Measurements from ENCODE around the gene KLHL34. TPM values are rescaled to one million over a fixed set of nuclear protein-coding genes. Genes with fewer than 3 reads are reported as not detected.
A peak's percentile ranks its signal among the peaks of the same experiment; 100 is the strongest.

The KLHL34 gene
- polyA plus RNA-seq, 1 donor: 0.46 TPM

DNA sequence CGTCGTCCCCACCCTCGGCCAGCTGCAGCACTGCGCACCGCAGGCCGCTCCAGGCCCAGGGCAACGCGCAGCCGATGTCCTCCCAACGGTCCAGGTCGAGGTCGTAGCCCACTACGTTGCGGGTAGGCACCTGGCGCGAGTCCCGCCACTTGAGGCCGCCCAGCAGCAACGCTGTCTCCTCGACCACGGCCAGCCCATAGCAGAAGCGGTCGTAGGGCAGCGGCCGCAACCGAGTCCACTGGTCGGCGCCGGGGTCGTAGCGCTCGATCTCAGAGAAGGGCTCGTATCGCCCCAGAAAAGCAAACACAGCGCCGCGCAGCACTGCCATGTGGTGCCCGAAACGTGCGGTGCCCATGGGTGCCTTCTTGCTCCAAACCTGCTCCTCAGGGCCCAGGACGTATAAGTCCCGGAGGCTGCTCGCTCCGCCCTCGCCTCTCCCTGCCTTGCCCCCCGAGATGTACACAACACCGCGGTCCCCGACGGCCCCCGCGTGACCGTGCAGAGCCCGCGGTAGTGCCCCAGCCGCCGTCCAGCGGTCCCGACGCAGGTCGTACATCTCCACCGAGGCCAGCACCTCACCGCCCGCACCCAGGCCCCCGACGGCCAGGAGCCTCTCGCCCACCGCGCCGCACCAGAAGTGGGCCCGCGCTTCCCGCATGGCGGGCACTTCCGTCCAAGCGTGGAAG lies 2.1 kb downstream of the KLHL34 start:
- DNase-seq (ENCODE audit: low read depth): no peak

DNA sequence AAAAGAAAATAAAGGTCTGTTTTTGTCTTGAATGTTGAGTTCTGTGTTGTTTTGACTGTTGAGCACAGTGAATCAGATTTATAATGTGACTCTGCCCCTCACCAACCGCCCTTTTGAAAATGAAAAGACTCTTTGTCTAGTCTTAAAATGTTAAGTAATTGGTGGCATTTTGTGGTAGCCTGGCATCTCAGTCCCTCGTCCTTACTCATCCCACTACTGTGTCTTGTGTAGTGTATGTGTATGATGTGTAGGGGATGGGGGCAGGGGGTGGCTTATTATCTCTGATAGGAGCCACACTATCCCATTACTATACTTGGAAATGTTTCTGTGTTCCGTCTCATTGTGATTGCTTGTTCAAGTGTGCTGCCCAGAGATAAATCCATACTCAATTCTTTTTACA lies 12.2 kb downstream of the KLHL34 start:
- no peak for DNase-seq (ENCODE audit: low read depth)

DNA sequence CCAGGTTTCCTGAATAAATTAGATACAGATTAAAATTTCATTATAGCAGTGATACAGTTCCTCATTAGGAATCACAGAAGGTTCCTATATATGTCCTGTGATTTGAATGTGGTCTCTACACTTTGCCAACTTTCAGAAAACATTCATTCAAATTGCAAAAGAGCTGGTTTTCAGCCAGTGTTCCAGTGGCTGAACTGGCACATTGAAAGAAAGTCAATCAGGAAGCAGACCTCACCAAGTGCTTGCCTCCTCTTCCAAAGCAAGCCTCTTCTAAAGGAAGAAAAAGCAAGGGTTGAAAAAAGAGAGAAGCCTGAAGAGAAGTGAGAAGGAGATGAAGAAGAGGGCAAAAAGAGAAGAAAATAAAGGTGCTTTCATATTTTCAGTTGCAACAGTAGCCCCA lies 12.7 kb downstream of the KLHL34 start:
- no peak for DNase-seq (ENCODE audit: low read depth)

DNA sequence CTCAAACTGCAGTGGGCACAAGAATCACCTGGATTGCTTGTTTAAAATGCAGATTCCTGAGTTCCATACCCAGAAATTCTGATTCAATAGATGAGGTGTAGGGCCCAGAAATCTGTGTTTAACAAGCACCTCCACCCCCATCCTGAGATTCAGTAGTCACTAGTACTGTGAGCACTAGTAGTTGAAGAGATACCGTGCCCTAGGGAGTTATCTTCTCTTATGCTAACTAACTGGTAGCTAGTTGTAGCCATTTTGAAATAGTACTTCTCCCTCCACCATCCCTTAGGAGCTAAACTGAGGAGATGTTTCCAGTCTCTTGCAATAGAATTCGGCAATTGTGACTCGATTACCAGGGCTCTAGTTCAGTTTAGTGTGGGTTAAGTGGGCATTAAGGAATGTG lies 18.4 kb downstream of the KLHL34 start:
- DNase-seq (ENCODE audit: low read depth): no peak

DNA sequence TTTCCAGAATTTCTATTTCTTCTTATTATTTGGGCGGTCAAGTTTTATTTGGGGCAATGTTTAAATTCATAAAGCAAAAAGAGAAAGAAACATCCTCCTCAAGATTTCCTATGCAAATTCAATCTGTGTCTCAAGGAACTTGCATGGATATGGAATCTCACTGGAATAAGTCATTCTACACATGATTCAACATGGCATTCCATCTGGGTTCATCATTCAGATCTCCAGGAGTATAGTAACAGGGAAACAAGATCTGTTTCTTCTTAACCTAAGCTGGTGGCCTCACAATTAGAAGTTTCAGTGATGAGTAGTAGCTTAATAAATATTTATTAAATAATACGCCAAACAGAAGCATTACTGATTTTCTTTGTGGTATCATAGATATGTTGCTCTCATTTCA lies 19.8 kb downstream of the KLHL34 start:
- no peak for DNase-seq (ENCODE audit: low read depth)

DNA sequence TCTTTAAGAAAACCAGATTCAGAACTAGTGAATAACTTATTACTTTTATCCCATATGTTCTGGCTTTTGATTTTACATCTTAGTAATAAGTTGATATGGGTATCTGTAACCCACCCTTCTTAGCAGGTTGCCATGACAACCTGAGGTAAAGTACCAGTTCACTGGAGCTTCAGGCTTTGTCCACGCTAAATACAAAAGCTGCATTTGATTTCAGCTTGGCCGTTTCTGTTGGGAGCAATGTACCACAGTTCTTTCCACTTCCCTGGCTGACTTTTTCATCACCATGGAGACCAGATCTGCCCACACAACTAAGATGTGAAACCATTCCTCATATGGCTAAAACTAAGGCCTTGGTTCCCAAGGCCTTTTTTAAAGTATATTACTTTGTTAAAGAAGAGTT lies 26.1 kb downstream of the KLHL34 start:
- peak; percentile 0 for DNase-seq (ENCODE audit: low read depth)

DNA sequence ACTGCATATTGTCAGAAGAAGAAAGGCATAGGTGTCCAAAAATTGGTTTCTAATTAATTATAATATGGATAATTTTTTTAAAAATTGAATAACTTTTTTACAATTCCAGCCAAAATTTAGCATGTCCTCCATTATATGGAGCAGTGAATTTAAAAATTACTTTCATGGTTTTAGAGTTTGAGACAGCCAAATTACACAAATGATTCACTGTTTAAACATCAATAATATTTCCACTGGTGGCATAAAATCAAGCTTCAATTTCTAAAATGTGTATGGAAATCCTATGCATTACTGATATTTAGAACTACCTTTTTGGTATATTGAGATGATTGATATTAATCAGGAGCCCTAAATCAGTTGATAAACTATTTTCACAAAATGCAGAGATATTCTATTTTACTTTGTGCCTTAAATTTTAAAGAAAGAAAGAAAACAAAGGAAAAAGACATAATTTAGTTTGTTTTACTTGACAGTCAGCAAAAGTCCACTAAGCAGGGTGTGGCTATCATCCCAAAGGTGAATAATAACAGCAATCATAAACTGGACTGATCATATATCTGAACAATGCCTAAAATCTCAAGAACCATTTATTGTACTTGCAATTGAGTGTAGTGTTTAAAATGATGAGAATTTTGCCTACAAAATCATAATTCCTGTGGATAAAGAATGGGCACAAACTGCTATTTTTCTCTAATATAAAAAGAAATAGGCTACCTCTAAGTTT lies 34.2 kb downstream of the KLHL34 start:
- DNase-seq (ENCODE audit: low read depth): no peak

DNA sequence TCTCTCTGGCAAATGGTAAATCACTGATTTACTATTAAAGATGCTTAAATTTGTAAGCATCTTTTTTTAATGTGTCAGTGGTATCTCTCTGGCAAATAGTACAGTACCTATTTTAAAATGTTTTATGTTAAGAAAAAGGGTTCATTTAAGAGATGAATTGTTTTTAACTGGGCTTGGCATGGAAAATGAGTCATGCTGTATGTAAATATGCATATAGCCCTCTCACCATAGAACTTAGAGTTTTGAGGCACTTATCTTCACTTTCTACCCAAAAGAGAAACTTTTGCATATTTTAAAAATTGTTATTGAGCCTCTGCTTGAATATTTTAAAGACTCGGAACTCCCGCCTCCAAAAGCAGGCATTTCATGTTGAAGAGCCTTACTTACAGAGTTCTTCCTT lies 37.9 kb downstream of the KLHL34 start:
- DNase-seq (ENCODE audit: low read depth): no peak

DNA sequence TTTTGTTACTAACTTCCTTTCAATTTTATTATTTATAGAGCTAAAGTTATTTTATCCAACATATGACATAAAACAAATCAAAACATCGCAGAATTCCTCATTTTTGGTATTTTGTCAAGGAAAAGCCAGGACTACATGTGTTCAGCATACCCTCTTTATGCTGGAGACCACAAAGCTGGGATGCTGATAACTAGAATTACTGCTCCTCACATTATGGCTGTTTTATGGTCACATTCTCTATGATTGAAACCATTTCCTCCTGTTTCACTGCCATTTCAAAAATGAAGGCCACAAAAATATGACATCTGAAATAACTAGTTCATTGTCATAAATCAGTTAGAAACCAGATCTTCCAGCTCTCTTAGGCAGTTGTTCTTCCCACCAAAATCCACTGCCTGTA lies 41.7 kb downstream of the KLHL34 start:
- DNase-seq (ENCODE audit: low read depth): no peak

DNA sequence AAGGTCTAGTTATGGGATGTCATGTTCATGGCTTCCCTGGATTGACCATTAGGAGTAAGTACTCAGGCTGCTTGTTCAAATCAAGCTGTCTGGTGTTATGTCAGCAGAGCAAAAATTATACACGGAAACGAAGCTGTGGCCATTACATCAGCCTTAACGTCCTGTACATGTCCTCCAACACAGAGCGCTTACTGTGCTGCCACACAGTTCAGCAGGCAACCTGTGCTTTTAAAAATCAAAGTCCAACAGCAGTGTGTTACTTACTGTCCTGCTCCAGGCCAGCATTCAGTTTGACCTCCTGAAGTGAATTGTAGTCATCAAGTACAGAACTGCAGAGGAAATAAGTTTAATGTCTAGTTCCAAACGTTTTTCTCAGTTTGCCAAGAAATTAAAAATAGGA lies 46.0 kb downstream of the KLHL34 start:
- DNase-seq (ENCODE audit: low read depth): no peak

DNA sequence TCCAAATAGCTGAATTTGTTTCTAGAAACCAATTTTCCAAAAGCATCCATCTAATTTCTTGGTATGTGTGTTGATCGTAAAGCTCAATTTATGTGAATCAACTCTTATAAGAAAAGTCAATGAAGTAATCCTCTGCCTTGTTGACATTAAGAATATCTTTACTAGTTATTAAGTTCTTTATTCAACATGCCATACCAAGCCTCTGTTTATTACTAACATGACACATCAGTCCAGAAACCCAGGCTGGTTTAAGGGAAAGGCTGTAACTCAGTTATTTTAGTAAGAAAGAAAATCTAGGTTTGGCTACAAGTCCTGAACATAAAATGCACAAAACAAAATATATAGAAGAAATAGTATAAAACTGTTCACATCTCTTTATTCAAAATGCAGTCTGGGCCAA lies 48.0 kb downstream of the KLHL34 start:
- no peak for DNase-seq (ENCODE audit: low read depth)

DNA sequence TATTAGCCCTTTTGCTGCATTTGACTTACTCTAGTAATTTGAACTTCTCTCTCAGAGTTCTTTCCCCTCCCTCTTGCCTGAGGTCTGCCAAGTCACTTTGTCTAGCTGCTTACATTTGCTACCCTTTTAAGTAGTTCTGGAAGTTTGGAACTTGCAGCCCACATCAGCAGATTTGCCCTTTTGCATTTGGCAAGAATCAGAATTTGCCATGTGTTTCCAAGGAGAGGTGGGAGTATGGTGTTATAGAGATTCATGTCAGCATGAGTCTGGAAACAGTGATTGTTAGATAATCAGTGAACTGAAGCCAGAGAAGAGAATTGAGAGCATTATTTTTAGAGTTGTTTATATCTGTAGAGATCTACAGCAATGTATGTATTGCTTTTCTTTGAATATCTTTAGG lies 52.1 kb downstream of the KLHL34 start:
- DNase-seq (ENCODE audit: low read depth): no peak

Other genes starting within 250 kb of the KLHL34 start
- 291 TPM for gene SMPX, start 99.8 kb upstream of the KLHL34 start, polyA plus RNA-seq (ENCODE audit: insufficient read length)
- 21.3 TPM for gene MBTPS2, start 181.3 kb upstream of the KLHL34 start, polyA plus RNA-seq (ENCODE audit: insufficient read length)
- 1.2 TPM for gene YY2, start 197.7 kb upstream of the KLHL34 start, polyA plus RNA-seq (ENCODE audit: insufficient read length)

All from forelimb muscle (tissue), 1 donor.